Loucy (cell line): ENCODE data around the gene TPST2.

ENCODE experiments used
- H2AFZ ChIP-seq: fragments of 200-600 bp; sonication (generic); 2 replicates; pipeline ENCODE4 v1.6.0; 2016; ENCODE audit warnings: antibody characterized with exemption, mild to moderate bottlenecking, low read length, moderate library complexity
- H3F3A ChIP-seq: fragments of 200-600 bp; 2 replicates; pipeline ENCODE4 v1.6.0; 2016; ENCODE audit warnings: antibody characterized with exemption, low read depth, mild to moderate bottlenecking
- H3K27me3 ChIP-seq: fragments of 200-600 bp; sonication (generic); 2 replicates; pipeline ENCODE4 v1.6.1; 2014; ENCODE audit warnings: low read length, mild to moderate bottlenecking; ENCODE audit not compliant: insufficient read depth, poor library complexity, severe bottlenecking
- H3K36me3 ChIP-seq: fragments of 200-600 bp; sonication (generic); 2 replicates; pipeline ENCODE4 v1.6.1; 2016; ENCODE audit warnings: low read length; ENCODE audit not compliant: insufficient read depth
- H3K4me1 ChIP-seq: fragments of 200-600 bp; sonication (generic); 2 replicates; pipeline ENCODE4 v1.5.1; 2014; ENCODE audit warnings: low read length, mild to moderate bottlenecking; ENCODE audit not compliant: insufficient read depth, poor library complexity, severe bottlenecking
- H3K4me2 ChIP-seq: fragments of 200-600 bp; sonication (generic); 2 replicates; pipeline ENCODE4 v1.6.0; 2014; ENCODE audit warnings: antibody characterized with exemption, low read length, low read depth, mild to moderate bottlenecking; ENCODE audit not compliant: poor library complexity, severe bottlenecking
- H3K4me3 ChIP-seq: fragments of 200-600 bp; sonication (generic); 2 replicates; pipeline ENCODE4 v1.5.1; 2014; ENCODE audit warnings: low read length, mild to moderate bottlenecking, mixed read lengths; ENCODE audit not compliant: poor library complexity, severe bottlenecking
- H3K79me2 ChIP-seq: fragments of 200-600 bp; sonication (generic); 2 replicates; pipeline ENCODE4 v1.6.1; 2014; ENCODE audit warnings: low read length; ENCODE audit not compliant: insufficient read depth
- H3K9ac ChIP-seq: fragments of 200-600 bp; sonication (generic); 2 replicates; pipeline ENCODE4 v1.6.0; 2014; ENCODE audit warnings: mild to moderate bottlenecking, low read depth, low read length, moderate library complexity; ENCODE audit not compliant: poor library complexity, severe bottlenecking
- H3K9me2 ChIP-seq: fragments of 200-600 bp; sonication (generic); replicated peaks from 2 replicates; pipeline ENCODE4 v1.6.1; 2016; ENCODE audit warnings: low read depth, low read length, mixed read lengths
- H3K9me3 ChIP-seq: fragments of 200-600 bp; sonication (generic); 2 replicates; pipeline ENCODE4 v1.6.1; 2014; ENCODE audit warnings: mild to moderate bottlenecking, antibody characterized with exemption, low read length, low read depth; ENCODE audit not compliant: insufficient read depth
- H4K20me1 ChIP-seq: fragments of 200-600 bp; sonication (generic); 2 replicates; pipeline ENCODE4 v1.6.0; 2014; ENCODE audit warnings: antibody characterized with exemption, low read length, mild to moderate bottlenecking; ENCODE audit not compliant: insufficient read depth, poor library complexity, severe bottlenecking
- EZH2phosphoT487 ChIP-seq: fragments of 200-600 bp; IDR thresholded peaks from 2 replicates; pipeline ENCODE4 v1.6.1; 2018; ENCODE audit warnings: antibody characterized with exemption, mild to moderate bottlenecking, moderate library complexity, borderline replicate concordance
- TF ChIP-seq, protein P1 (sequence below): fragments of 200-600 bp; sonication (generic); conservative IDR thresholded peaks from 2 replicates; pipeline ENCODE4 v1.5.1; 2014; ENCODE audit warnings: mild to moderate bottlenecking, antibody characterized with exemption, low read length

The TPST2 gene

GRCh38 chr22:26551568-26551967 is 38.4 kb downstream of the TPST2 start:
- no peak for TF ChIP-seq EZH2phosphoT487
- TF ChIP-seq, protein P1, sequence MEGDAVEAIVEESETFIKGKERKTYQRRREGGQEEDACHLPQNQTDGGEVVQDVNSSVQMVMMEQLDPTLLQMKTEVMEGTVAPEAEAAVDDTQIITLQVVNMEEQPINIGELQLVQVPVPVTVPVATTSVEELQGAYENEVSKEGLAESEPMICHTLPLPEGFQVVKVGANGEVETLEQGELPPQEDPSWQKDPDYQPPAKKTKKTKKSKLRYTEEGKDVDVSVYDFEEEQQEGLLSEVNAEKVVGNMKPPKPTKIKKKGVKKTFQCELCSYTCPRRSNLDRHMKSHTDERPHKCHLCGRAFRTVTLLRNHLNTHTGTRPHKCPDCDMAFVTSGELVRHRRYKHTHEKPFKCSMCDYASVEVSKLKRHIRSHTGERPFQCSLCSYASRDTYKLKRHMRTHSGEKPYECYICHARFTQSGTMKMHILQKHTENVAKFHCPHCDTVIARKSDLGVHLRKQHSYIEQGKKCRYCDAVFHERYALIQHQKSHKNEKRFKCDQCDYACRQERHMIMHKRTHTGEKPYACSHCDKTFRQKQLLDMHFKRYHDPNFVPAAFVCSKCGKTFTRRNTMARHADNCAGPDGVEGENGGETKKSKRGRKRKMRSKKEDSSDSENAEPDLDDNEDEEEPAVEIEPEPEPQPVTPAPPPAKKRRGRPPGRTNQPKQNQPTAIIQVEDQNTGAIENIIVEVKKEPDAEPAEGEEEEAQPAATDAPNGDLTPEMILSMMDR = no peak
- Histone ChIP-seq H3K4me1 (peaks cover 33% of the 10 kb centered on the region), H2AFZ (no peak overlapping the region), H3K79me2 (no peaks in the 10 kb centered on the region; the same call in 1 of the 2 replicates), H3F3A (no peaks in the 10 kb centered on the region), H3K9me2 (no peaks in the 10 kb centered on the region), H3K4me3 (no peak overlapping the region), H3K9me3 (no peaks in the 10 kb centered on the region), H3K4me2 (no peak overlapping the region), H4K20me1 (no peaks in the 10 kb centered on the region), H3K36me3 (no peaks in the 10 kb centered on the region), H3K27me3 (no peaks in the 10 kb centered on the region), H3K9ac (no peak overlapping the region)

GRCh38 chr22:26550498-26551033 is 39.4 kb downstream of the TPST2 start:
- Histone ChIP-seq H2AFZ (no peak overlapping the region), H3K4me3 (no peak overlapping the region), H4K20me1 (no peaks in the 10 kb centered on the region), H3K9me3 (no peaks in the 10 kb centered on the region), H3F3A (no peaks in the 10 kb centered on the region), H3K9me2 (no peaks in the 10 kb centered on the region), H3K4me2 (no peak overlapping the region), H3K9ac (no peak overlapping the region), H3K27me3 (no peaks in the 10 kb centered on the region), H3K4me1 (peaks cover 34% of the 10 kb centered on the region), H3K36me3 (no peaks in the 10 kb centered on the region), H3K79me2 (peaks cover 3% of the 10 kb centered on the region)
- TF ChIP-seq EZH2phosphoT487 = no peak
- TF ChIP-seq, protein P1 = no peak

DNA sequence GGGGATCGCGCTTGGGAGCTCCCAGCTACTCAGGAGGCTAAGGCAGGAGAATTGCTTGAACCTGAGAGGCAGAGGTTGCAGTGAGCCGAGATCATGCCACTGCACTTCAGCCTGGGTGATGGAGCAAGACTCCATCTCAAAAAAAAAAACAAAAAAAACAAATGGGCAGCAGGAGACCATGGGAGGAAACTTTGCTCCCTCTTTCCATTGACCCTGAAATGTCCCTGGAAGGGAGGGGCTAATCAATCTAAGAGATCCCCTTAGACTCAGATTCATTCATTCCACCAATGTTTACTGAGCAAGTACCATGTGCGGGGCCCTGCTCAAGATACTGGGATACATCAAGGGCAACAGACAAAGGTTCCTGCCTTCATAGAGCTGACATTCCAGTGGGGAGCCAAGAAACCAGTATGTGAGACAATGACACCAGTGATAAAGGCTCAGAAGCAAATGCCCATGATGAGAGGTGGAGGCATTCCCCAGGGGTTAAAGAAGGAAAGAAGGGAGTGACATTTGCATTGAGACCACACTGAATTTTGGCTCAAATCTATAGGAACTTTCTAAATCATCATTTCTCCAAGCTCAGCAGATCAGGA is 39.9 kb downstream of the TPST2 start:
- H3F3A ChIP-seq = no peaks in the 10 kb centered on the region
- H3K36me3 ChIP-seq = no peaks in the 10 kb centered on the region
- H3K4me3 ChIP-seq = no peak overlapping the region
- H3K9ac ChIP-seq = no peak overlapping the region
- H3K4me2 ChIP-seq = no peak overlapping the region
- H3K9me2 ChIP-seq = no peaks in the 10 kb centered on the region
- H3K9me3 ChIP-seq = no peaks in the 10 kb centered on the region
- peaks cover 9% of the 10 kb centered on the region for H3K79me2 ChIP-seq
- H3K4me1 ChIP-seq = peaks cover 34% of the 10 kb centered on the region
- H2AFZ ChIP-seq = no peak overlapping the region
- TF ChIP-seq, protein P1 = no peak
- TF ChIP-seq EZH2phosphoT487 = no peak
- no peaks in the 10 kb centered on the region for H4K20me1 ChIP-seq
- H3K27me3 ChIP-seq = no peaks in the 10 kb centered on the region
